Glutamatergic neuron (in vitro differentiated cells): ENCODE results near the gene FARP1. TPM values are rescaled to one million over a fixed set of nuclear protein-coding genes. Genes with fewer than 3 reads are reported as not detected.

ENCODE experiments used
- DNase-seq: peaks from one replicate; pipeline ENCODE4 v3.0.0; 2022
- H3K27ac Mint-ChIP-seq: one replicate; pipeline ENCODE4 v1.8.0; 2020; ENCODE audit warnings: mild to moderate bottlenecking, mixed read lengths, inconsistent platforms; ENCODE audit not compliant: unreplicated experiment
- H3K27me3 Mint-ChIP-seq: one replicate; pipeline ENCODE4 v1.8.0; 2020; ENCODE audit warnings: mild to moderate bottlenecking, moderate library complexity, mixed read lengths, inconsistent platforms; ENCODE audit not compliant: unreplicated experiment
- H3K36me3 Mint-ChIP-seq: one replicate; pipeline ENCODE4 v1.8.0; 2020; ENCODE audit warnings: mild to moderate bottlenecking, mixed read lengths, inconsistent platforms; ENCODE audit not compliant: unreplicated experiment
- H3K4me1 Mint-ChIP-seq: one replicate; pipeline ENCODE4 v1.8.0; 2020; ENCODE audit warnings: mild to moderate bottlenecking, low read depth, mixed read lengths, inconsistent platforms; ENCODE audit not compliant: unreplicated experiment
- H3K4me3 Mint-ChIP-seq: one replicate; pipeline ENCODE4 v1.8.0; 2020; ENCODE audit warnings: mild to moderate bottlenecking, mixed read lengths, inconsistent platforms; ENCODE audit not compliant: unreplicated experiment
- H3K9me3 Mint-ChIP-seq: one replicate; pipeline ENCODE4 v1.8.0; 2020; ENCODE audit warnings: mild to moderate bottlenecking, moderate library complexity, mixed read lengths, inconsistent platforms; ENCODE audit not compliant: unreplicated experiment
- CTCF ChIP-seq: fragments of 200-600 bp; sonication (generic); IDR thresholded peaks from one replicate; pipeline ENCODE4 v1.5.0; 2021; ENCODE audit not compliant: partially characterized antibody, unreplicated experiment
- total RNA-seq: library from RNA; stranded (reverse); fragmentation: NEBNext Ultra II Directional; extraction: Animal tissue kit (Norgen Biotek cat#: 25700); gene quantifications from one replicate; pipeline ENCODE4 v1.2.1, GENCODE V29; 2021; ENCODE audit not compliant: unreplicated experiment

FARP1 gene
- total RNA-seq, 1 donor from 2014 or later, result 233 TPM

- H3K9me3 Mint-ChIP-seq, result peaks cover 7% of the 10 kb centered on the region
- H3K27me3 Mint-ChIP-seq, result peaks cover 6% of the 10 kb centered on the region
- peaks cover 19% of the 10 kb centered on the region for H3K36me3 Mint-ChIP-seq
- peaks cover 28% of the 10 kb centered on the region for H3K4me1 Mint-ChIP-seq
- TF ChIP-seq CTCF, result no peak
- H3K4me3 Mint-ChIP-seq, result no peak overlapping the region
- no peak for DNase-seq
- H3K27ac Mint-ChIP-seq, result no peak overlapping the region
Observed at GRCh38 chr13:98222816-98223215, 79.9 kb downstream of the FARP1 start.

DNA sequence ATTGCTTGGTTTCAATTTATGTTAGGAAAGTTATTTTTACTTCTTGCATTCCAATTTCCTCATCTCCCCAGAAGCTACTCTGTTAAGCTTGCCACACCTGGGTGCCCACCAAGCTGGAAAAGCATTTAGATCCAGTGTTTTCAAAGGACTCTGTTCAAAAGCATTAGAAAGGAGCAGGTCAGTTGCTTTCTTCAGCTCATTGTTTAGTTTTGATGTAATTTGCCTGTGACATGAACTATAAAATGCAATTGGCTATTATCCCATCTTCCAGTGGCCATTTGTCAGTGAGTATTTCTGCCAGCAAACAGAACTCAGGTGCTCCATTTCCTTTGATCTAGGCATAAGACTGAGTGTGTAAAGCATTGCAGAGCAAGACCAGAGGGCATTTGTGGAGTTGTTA, 80.8 kb downstream of the FARP1 start:
- Mint-ChIP-seq H3K27me3 (peaks cover 4% of the 10 kb centered on the region), H3K27ac (no peak overlapping the region), H3K36me3 (peaks cover 25% of the 10 kb centered on the region), H3K4me1 (peaks cover 23% of the 10 kb centered on the region), H3K4me3 (no peak overlapping the region), H3K9me3 (peaks cover 8% of the 10 kb centered on the region)
- DNase-seq, result no peak
- no peak for TF ChIP-seq CTCF

DNA sequence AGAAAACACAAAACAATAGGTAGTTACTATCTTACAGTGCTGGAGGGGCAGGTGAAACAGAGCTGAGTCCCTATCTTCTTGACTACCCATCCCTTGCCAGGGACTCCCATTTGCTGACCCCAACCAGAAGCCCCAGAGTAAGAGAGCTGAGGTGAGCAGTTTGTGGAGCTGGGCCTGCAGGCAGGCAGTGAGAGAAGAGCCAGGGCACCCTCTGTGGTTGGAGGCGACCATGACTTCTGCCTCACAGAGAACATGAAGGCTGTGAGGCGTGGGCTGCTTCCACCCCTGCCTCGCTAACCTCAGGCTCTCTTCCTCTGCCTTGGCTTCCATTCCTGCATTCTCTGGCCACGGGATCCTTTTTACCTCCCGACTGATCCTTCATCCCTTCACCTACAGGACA, 81.7 kb downstream of the FARP1 start:
- H3K36me3 Mint-ChIP-seq, result peaks cover 30% of the 10 kb centered on the region
- DNase-seq, result no peak
- H3K4me1 Mint-ChIP-seq, result peaks cover 23% of the 10 kb centered on the region
- no peak overlapping the region for H3K27ac Mint-ChIP-seq
- peaks cover 8% of the 10 kb centered on the region for H3K9me3 Mint-ChIP-seq
- no peak for TF ChIP-seq CTCF
- H3K4me3 Mint-ChIP-seq, result no peak overlapping the region
- peaks cover 4% of the 10 kb centered on the region for H3K27me3 Mint-ChIP-seq

DNA sequence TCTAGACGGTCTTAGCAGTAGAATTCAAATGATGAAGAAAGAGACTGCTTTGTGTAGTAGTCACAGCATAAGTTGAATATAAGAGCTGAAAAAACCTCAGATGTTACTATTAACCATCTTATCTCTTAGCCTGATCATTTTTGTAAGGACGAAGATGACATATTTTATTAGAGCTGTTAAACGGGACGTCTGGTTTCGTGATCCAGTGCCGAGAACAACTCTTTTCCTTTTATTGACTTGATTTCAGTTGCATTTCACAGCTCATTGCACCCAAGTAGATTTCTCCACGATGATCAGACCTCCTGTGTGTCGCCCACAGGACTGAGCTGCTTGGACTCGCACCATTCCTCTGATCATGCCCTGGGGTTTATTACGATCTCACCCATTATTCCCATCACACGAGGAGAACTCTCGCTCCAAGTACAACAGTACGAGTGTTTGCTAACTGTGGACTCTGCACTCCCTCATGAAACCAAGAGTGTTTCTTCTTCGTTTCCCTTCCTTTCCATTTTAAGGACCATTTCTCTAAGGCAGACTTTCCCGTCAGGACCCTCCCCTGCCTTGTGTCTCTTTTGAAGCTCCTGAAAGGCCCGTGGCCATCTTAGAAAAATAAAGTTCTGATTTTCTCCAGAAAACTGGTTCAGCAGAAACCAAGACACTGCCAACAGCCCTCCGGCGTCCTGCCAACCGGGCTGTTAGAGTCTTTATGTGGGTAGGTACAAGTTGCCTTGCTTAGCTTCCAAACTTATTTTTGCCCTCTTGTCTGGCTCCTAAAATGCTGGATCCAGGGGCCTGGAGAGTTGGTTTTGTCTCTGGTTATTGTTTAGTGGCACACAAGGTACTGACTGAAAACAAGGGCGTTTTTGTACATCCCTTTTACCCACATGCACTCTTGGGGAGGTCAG, 82.4 kb downstream of the FARP1 start:
- Mint-ChIP-seq H3K27ac (no peak overlapping the region), H3K27me3 (peaks cover 5% of the 10 kb centered on the region), H3K4me3 (no peak overlapping the region), H3K9me3 (peaks cover 8% of the 10 kb centered on the region), H3K4me1 (peaks cover 18% of the 10 kb centered on the region), H3K36me3 (peaks cover 30% of the 10 kb centered on the region)
- no peak for TF ChIP-seq CTCF
- DNase-seq, result no peak

DNA sequence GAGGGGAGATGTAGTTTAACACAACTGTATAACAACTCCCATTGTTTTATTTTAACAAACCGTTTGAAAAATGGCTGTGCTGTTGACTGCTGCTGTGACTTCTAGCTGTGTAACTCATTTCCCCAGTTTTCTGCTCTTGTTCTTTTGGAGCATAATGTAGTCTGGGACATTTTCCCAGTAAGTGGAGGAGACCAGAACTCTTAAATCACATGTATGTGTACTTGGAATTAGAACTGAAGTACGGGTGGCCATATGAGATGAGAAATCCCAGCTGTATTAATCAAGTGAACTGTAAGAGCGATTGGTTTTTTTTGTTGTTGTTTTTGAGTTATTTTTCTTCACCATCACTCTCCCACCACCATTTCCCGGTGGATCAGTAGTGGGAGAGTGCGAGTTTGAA, 83.6 kb downstream of the FARP1 start:
- DNase-seq, result no peak
- Mint-ChIP-seq H3K9me3 (peaks cover 8% of the 10 kb centered on the region), H3K27ac (no peak overlapping the region), H3K27me3 (peaks cover 6% of the 10 kb centered on the region), H3K36me3 (peaks cover 38% of the 10 kb centered on the region), H3K4me1 (peaks cover 10% of the 10 kb centered on the region), H3K4me3 (no peak overlapping the region)
- TF ChIP-seq CTCF, result no peak
